Natural killer cell treated with Interleukin-12 subunit alpha and Interleukin-12 subunit beta and Interleukin-15 and Interleukin-18, amount 100 ng/mL, for 72 hours (primary cell): ENCODE results near the gene C21orf58. TPM values are rescaled to one million over a fixed set of nuclear protein-coding genes. Genes with fewer than 3 reads are reported as not detected.

ENCODE experiments used
- ATAC-seq, 2 donors: fragments of 150-1000 bp; cut with Tn5 transposase in 1 of 2; sonication (Bioruptor Pico), chemical (Tn5 transposase) in 1 of 2; 2 replicates each; pipeline ENCODE4 v1.10.0; 2021
- DNase-seq: peaks from one replicate; pipeline ENCODE4 v3.0.0; 2022; ENCODE audit warnings: low spot score
- H3K27ac Mint-ChIP-seq, 2 donors: 1 replicate in 1 of 2; 2 replicates in 1 of 2; pipeline ENCODE4 v1.8.0; 2022; ENCODE audit warnings: mixed read lengths in 2 of 2, mild to moderate bottlenecking in 1 of 2, moderate library complexity in 1 of 2
- H3K27me3 Mint-ChIP-seq, 2 donors: 1 replicate in 1 of 2; 2 replicates in 1 of 2; pipeline ENCODE4 v1.8.0; 2022; ENCODE audit warnings: mixed read lengths in 2 of 2
- H3K36me3 Mint-ChIP-seq: one replicate; pipeline ENCODE4 v1.8.0; 2022; ENCODE audit warnings: mixed read lengths
- H3K4me1 Mint-ChIP-seq, 2 donors: 1 replicate in 1 of 2; 2 replicates in 1 of 2; pipeline ENCODE4 v1.8.0; 2022; ENCODE audit warnings: low read depth in 2 of 2, mixed read lengths in 2 of 2, mild to moderate bottlenecking in 1 of 2
- H3K4me3 Mint-ChIP-seq: one replicate; pipeline ENCODE4 v1.8.0; 2022; ENCODE audit warnings: mixed read lengths
- H3K9me3 Mint-ChIP-seq: 2 replicates; pipeline ENCODE4 v1.8.0; 2022; ENCODE audit warnings: mixed read lengths
- total RNA-seq, 2 donors: library from RNA; stranded (reverse); gene quantifications; one replicate each; pipeline ENCODE4 v1.2.3, GENCODE V29; 2022

C21orf58 gene
- total RNA-seq, 2 donors from 2014 or later, result 12.3 to 49.3 TPM

DNA sequence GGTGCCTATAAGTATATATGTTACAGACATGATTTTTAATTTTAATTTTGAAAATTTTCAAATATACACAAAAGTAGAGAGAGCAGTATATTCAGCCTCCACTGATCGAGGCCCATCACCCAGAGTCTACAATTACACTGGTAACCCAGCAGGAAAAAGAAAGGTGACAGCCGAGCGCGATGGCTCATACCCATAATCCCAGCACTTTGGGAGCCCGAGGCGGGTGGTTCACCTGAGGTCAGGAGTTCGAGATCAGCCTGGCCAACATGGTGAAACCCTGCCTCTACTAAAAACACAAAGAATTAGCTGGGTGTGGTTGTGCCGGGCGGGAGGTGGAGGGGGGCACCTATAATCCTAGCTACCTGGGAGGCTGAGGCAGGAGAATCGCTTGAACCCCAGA lies 36.1 kb downstream of the C21orf58 start:
- Mint-ChIP-seq H3K36me3 (peaks cover 11% of the 10 kb centered on the region), H3K4me3 (no peak overlapping the region), H3K4me1 (peaks cover 27 to 44% of the 10 kb centered on the region in 2 donors), H3K27me3 (no peaks in the 10 kb centered on the region), H3K9me3 (no peaks in the 10 kb centered on the region), H3K27ac (peak overlapping the region; percentile 91)
- ATAC-seq (no peak), DNase-seq (no peak)

- H3K27me3 Mint-ChIP-seq, result no peaks in the 10 kb centered on the region
These were observed 37.0 kb downstream of the C21orf58 start for GRCh38 chr21:46286648-46287002.

GRCh38 chr21:46285761-46286647 lies 37.7 kb downstream of the C21orf58 start, which contains the start of gene YBEY:
YBEY (plus strand) TSS chr21:46286342; CDS start chr21:46286914, 572 bp downstream.
- Mint-ChIP-seq H3K36me3 (peaks cover 11% of the 10 kb centered on the region), H3K27ac (peak within 1 kb of the TSS; percentile 91), H3K9me3 (no peaks in the 10 kb centered on the region), H3K4me1 (peaks cover 30 to 48% of the 10 kb centered on the region in 2 donors), H3K27me3 (no peaks in the 10 kb centered on the region), H3K4me3 (peak within 1 kb of the TSS; percentile 97)
- DNase-seq (peak; percentile 93), ATAC-seq (peak; percentile 96)

More at GRCh38 chr21:46286648-46287002, 37.0 kb downstream of the C21orf58 start:
- ATAC-seq, result peak in 1 of 2 donors; percentile 3
- no peaks in the 10 kb centered on the region for H3K9me3 Mint-ChIP-seq
- DNase-seq, result no peak
- peaks cover 11% of the 10 kb centered on the region for H3K36me3 Mint-ChIP-seq
- peak overlapping the region; percentile 97 for H3K4me3 Mint-ChIP-seq
- H3K27ac Mint-ChIP-seq, result peak overlapping the region; percentile 91
- H3K4me1 Mint-ChIP-seq, result peaks cover 27 to 44% of the 10 kb centered on the region in 2 donors

GRCh38 chr21:46285206-46285661 lies 38.4 kb downstream of the C21orf58 start, which contains the start of gene MCM3AP:
MCM3AP (minus strand) TSS chr21:46285611; CDS start chr21:46285286, 325 bp downstream.
- DNase-seq, result no peak
- no peaks in the 10 kb centered on the region for H3K27me3 Mint-ChIP-seq
- peaks cover 31 to 48% of the 10 kb centered on the region in 2 donors for H3K4me1 Mint-ChIP-seq
- no peaks in the 10 kb centered on the region for H3K9me3 Mint-ChIP-seq
- peak within 1 kb of the TSS; percentile 97 for H3K4me3 Mint-ChIP-seq
- H3K36me3 Mint-ChIP-seq, result peaks cover 11% of the 10 kb centered on the region
- no peak for ATAC-seq
- H3K27ac Mint-ChIP-seq, result peak within 1 kb of the TSS; percentile 91

GRCh38 chr21:46284733-46285132 lies 38.9 kb downstream of the C21orf58 start:
- H3K27ac Mint-ChIP-seq, result peak overlapping the region; percentile 91
- no peak for ATAC-seq
- H3K4me3 Mint-ChIP-seq, result peak overlapping the region; percentile 97
- peaks cover 11% of the 10 kb centered on the region for H3K36me3 Mint-ChIP-seq
- no peaks in the 10 kb centered on the region for H3K9me3 Mint-ChIP-seq
- no peaks in the 10 kb centered on the region for H3K27me3 Mint-ChIP-seq
- no peak for DNase-seq
- H3K4me1 Mint-ChIP-seq, result peaks cover 31 to 45% of the 10 kb centered on the region in 2 donors

GRCh38 chr21:46284077-46284644 lies 39.5 kb downstream of the C21orf58 start:
- Mint-ChIP-seq H3K36me3 (peaks cover 11% of the 10 kb centered on the region), H3K27ac (peak overlapping the region; percentile 91), H3K9me3 (no peaks in the 10 kb centered on the region), H3K4me3 (peak overlapping the region; percentile 97), H3K4me1 (peaks cover 30 to 41% of the 10 kb centered on the region in 2 donors), H3K27me3 (no peaks in the 10 kb centered on the region)
- no peak for ATAC-seq
- DNase-seq, result no peak

DNA sequence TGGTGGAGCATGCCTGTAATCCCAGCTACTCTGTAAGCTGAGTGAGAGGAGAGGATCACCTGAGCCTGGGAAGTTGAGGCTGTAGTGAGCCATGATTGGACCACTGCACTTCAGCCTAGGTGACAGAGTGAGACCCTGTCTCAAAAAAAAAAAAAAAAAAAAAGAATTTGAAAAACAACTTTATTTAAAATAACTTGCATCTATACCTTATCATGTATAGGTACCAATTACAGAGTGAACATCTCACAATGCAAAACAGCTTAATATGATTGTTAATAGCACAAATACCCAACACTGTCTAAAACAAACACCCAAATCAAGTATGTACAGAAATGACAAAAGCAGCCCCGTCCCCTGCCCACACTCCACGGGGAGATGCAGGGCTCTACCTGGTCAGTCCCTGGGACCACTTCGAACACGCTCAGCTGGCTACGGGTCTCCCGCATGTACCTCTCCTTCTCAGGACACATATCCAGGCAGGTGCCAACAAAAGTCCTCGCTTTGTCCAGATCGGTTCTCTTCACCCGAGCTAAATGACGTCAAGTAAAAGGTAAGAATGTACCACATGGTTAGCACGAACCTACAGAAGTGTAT lies 48.8 kb downstream of the C21orf58 start:
- Mint-ChIP-seq H3K9me3 (no peaks in the 10 kb centered on the region), H3K4me1 (peaks cover 5 to 7% of the 10 kb centered on the region in 2 donors), H3K4me3 (no peak overlapping the region), H3K27ac (no peak overlapping the region), H3K27me3 (no peaks in the 10 kb centered on the region), H3K36me3 (peaks cover 20% of the 10 kb centered on the region)
- no peak for DNase-seq
- ATAC-seq, result no peak

- no peak overlapping the region for H3K4me3 Mint-ChIP-seq
- DNase-seq, result no peak
- H3K36me3 Mint-ChIP-seq, result peaks cover 20% of the 10 kb centered on the region
- H3K27me3 Mint-ChIP-seq, result no peaks in the 10 kb centered on the region
- no peak for ATAC-seq
- no peak overlapping the region for H3K27ac Mint-ChIP-seq
- no peaks in the 10 kb centered on the region for H3K9me3 Mint-ChIP-seq
- peaks cover 5 to 7% of the 10 kb centered on the region in 2 donors for H3K4me1 Mint-ChIP-seq
These were observed 50.3 kb downstream of the C21orf58 start for GRCh38 chr21:46273341-46273740.

GRCh38 chr21:46269466-46269865 lies 54.2 kb downstream of the C21orf58 start:
- H3K27ac Mint-ChIP-seq, result no peak overlapping the region
- no peak for ATAC-seq

DNA sequence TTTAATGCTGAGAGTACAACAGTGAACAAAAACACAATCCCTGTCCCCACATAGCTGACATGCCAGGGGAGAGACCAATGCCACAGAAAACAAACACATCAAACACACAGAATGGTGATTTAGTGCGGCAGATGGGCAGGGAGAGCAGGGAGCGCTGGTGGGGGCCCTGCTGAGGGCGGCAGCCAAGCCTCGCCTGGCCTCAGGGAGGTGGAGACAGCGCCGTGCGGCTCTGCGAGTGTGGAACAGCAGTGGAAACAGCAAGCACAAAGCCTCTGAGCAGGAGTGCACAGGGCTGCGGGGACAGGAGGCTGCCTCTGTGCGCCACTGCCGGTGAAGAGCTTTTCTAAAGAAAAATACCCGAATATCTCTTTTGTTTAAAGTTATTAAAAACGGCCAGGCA lies 55.3 kb downstream of the C21orf58 start:
- Mint-ChIP-seq H3K27me3 (no peaks in the 10 kb centered on the region), H3K27ac (no peak overlapping the region), H3K4me1 (peaks cover 0 to 10% of the 10 kb centered on the region in 2 donors), H3K4me3 (no peak overlapping the region), H3K9me3 (no peaks in the 10 kb centered on the region), H3K36me3 (peaks cover 16% of the 10 kb centered on the region)
- ATAC-seq (no peak), DNase-seq (no peak)

More at GRCh38 chr21:46269466-46269865, 54.2 kb downstream of the C21orf58 start:
- no peak for DNase-seq
- no peaks in the 10 kb centered on the region for H3K9me3 Mint-ChIP-seq
- H3K4me3 Mint-ChIP-seq, result no peak overlapping the region
- H3K36me3 Mint-ChIP-seq, result peaks cover 21% of the 10 kb centered on the region
- H3K4me1 Mint-ChIP-seq, result peaks cover 0 to 10% of the 10 kb centered on the region in 2 donors
- no peaks in the 10 kb centered on the region for H3K27me3 Mint-ChIP-seq

DNA sequence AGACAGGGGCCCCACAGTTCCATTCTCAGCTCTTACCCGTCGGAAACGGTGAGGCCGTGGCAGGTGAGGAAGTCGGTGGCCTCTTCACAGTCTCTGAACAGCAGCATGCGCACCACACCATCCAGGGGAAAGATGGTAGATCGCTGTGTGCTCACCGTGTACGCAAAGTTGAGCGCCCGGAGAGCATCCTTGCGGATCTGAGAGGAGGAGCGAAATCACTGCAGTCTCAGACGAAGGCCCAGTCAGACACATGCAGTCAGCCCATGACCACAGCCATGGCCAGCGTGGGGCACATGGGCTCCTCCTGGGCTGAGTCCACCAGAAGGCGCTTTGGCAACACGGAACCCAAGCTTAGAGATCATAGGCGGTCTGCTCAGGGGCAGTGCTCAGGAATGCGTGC lies 56.7 kb downstream of the C21orf58 start:
- Mint-ChIP-seq H3K4me3 (no peak overlapping the region), H3K4me1 (peaks cover 0 to 6% of the 10 kb centered on the region in 2 donors), H3K9me3 (no peaks in the 10 kb centered on the region), H3K27ac (no peak overlapping the region), H3K27me3 (no peaks in the 10 kb centered on the region), H3K36me3 (peaks cover 7% of the 10 kb centered on the region)
- DNase-seq (no peak), ATAC-seq (no peak)

- peaks cover 7% of the 10 kb centered on the region for H3K36me3 Mint-ChIP-seq
These were observed 57.7 kb downstream of the C21orf58 start for GRCh38 chr21:46265736-46266525.

DNA sequence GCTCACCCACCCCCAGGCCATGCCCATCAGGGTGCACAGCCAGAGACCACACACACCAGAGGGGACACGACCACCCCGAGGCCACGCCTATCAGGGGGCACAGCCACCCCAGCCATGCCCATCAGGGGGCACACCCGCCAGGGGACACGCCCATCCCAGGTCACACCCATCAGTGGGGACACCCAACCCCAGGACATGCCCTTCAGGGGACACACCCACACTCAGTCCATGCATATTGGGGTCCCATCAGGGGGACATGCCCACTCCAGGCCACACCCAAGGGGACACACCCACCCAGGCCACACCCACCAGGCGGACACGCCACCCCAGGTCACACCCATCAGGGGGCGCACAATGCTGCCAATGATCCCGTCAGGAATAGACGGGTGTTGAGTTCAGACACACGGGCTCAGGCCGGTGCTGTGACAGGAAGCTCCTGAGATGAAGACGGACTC lies 59.0 kb downstream of the C21orf58 start:
- no peak overlapping the region for H3K27ac Mint-ChIP-seq

More at GRCh38 chr21:46265736-46266525, 57.7 kb downstream of the C21orf58 start:
- Mint-ChIP-seq H3K4me3 (no peak overlapping the region), H3K27me3 (no peaks in the 10 kb centered on the region), H3K9me3 (no peaks in the 10 kb centered on the region), H3K4me1 (peaks cover 0 to 6% of the 10 kb centered on the region in 2 donors), H3K27ac (no peak overlapping the region)
- ATAC-seq, result no peak
- no peak for DNase-seq

More for the DNA sequence above, 59.0 kb downstream of the C21orf58 start:
- DNase-seq, result no peak
- Mint-ChIP-seq H3K9me3 (no peaks in the 10 kb centered on the region), H3K36me3 (peaks cover 7% of the 10 kb centered on the region), H3K27me3 (no peaks in the 10 kb centered on the region), H3K4me3 (no peak overlapping the region), H3K4me1 (peaks cover 0 to 6% of the 10 kb centered on the region in 2 donors)
- ATAC-seq, result peak in 1 of 2 donors; percentile 53
